Measurements from ENCODE around the gene GATB.

The GATB gene

DNA sequence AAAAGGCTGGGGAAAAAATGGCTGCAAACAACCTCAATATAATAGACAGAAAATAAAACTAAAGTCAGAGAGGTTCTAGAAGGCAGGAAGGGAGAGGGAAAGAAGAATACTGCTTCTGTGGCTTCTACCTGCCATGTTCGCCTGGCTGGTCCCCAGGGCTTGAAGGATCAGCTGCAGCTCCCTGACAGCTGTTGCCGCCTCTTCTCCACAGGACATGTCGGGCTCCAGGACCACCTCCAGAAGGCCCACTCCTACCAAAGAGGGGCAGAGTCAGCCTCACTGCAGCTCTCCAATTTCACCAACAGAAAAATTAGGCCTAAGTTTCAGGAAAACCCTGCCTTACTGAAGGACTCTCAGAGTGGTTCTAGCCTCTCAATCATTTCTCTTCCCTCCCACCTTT lies 44.9 kb downstream of the GATB start:
- H3K9ac ChIP-seq (ENCODE audit: low read length) = no peak overlapping the region
- no peak overlapping the region for H3K27ac ChIP-seq (ENCODE audit: low read depth, low read length)

DNA sequence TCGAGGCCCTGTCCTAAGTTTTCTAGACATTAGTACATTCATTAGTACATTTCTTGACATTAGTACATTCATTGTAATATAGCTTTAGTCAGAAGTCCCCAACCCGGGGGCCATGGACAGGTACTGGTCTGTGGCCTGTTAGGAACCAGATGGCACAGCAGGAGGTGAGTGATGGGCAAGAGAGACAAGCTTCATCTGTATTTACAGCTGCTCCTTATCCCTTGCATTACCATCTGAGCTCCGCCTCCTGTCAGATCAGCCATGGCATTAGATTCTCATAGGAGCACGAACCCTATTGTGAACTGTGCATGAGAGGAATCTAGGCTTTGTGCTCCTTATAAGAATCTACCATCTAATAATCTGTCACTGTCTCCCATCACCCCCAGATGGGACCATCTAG lies 48.0 kb downstream of the GATB start:
- H3K9ac ChIP-seq (ENCODE audit: low read length) = no peak overlapping the region
- no peaks in the 10 kb centered on the region for H3K4me1 ChIP-seq (ENCODE audit: insufficient read depth, low read length)
- no peak overlapping the region for H3K27ac ChIP-seq (ENCODE audit: low read depth, low read length)
- no peak overlapping the region for H3K4me3 ChIP-seq (ENCODE audit: low read depth in 1 of 2, low read length in 2 of 2)
- no peaks in the 10 kb centered on the region for H3K9me3 ChIP-seq (ENCODE audit: low read length)
- H3K36me3 ChIP-seq (ENCODE audit: insufficient read depth, low read length) = peaks cover 11% of the 10 kb centered on the region
- no peaks in the 10 kb centered on the region for H3K27me3 ChIP-seq (ENCODE audit: control insufficient read depth in 1 of 2, insufficient read depth in 2 of 2, low read length in 2 of 2)

More for the DNA sequence above, 44.9 kb downstream of the GATB start:
- Histone ChIP-seq H3K27me3 (ENCODE audit: control insufficient read depth in 1 of 2, insufficient read depth in 2 of 2, low read length in 2 of 2) (no peaks in the 10 kb centered on the region), H3K9me3 (ENCODE audit: low read length) (no peaks in the 10 kb centered on the region), H3K4me3 (ENCODE audit: low read depth in 1 of 2, low read length in 2 of 2) (no peak overlapping the region), H3K36me3 (ENCODE audit: insufficient read depth, low read length) (peaks cover 14% of the 10 kb centered on the region), H3K4me1 (ENCODE audit: insufficient read depth, low read length) (no peaks in the 10 kb centered on the region)

DNA sequence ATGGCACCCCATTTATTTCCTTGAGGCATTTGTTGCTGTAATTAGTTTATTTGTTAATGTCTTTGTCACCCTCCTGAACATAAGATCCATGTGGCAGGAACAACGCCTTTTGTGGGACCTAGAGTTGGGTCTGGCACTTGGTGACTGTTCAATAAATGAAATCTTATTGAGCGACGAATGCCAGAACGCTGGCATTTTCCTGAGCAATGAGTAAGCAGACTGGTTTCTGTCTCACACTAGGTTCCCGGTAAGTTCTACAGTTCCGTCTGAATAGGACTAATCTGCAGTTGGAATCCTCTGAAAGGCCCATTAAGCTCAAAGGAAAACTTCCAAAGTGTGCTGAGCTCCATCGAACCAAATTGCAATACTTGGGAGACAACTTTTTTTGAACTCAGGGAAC lies 49.2 kb downstream of the GATB start:
- no peak overlapping the region for H3K27ac ChIP-seq (ENCODE audit: low read depth, low read length)
- H3K4me1 ChIP-seq (ENCODE audit: insufficient read depth, low read length) = no peaks in the 10 kb centered on the region
- H3K27me3 ChIP-seq (ENCODE audit: control insufficient read depth in 1 of 2, insufficient read depth in 2 of 2, low read length in 2 of 2) = no peaks in the 10 kb centered on the region
- no peak overlapping the region for H3K4me3 ChIP-seq (ENCODE audit: low read depth in 1 of 2, low read length in 2 of 2)
- H3K9me3 ChIP-seq (ENCODE audit: low read length) = no peaks in the 10 kb centered on the region
- no peak overlapping the region for H3K9ac ChIP-seq (ENCODE audit: low read length)
- peaks cover 16% of the 10 kb centered on the region for H3K36me3 ChIP-seq (ENCODE audit: insufficient read depth, low read length)

DNA sequence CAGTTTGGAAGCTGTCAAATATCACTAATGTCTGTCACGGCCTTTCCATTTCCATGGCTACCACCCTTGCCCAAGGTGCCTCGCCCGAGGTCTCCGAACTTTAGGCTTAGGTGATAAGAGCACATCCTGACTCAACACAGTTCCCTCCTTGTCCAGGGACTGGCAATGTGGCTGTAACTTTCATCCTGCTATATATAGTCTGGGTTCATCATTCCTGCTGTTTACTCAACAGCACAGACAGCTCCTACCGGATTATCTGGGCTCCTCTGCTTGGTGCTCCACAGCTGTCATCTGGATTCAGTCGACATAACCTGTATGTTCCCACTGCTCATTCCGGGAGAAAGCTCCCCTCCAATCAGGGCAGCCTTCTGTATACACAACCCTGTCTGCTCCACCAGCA lies 51.2 kb downstream of the GATB start:
- Histone ChIP-seq H3K27ac (ENCODE audit: low read depth, low read length) (no peak overlapping the region), H3K4me1 (ENCODE audit: insufficient read depth, low read length) (no peaks in the 10 kb centered on the region), H3K27me3 (ENCODE audit: control insufficient read depth in 1 of 2, insufficient read depth in 2 of 2, low read length in 2 of 2) (no peaks in the 10 kb centered on the region), H3K4me3 (ENCODE audit: low read depth in 1 of 2, low read length in 2 of 2) (no peak overlapping the region), H3K9ac (ENCODE audit: low read length) (no peak overlapping the region), H3K9me3 (ENCODE audit: low read length) (no peaks in the 10 kb centered on the region), H3K36me3 (ENCODE audit: insufficient read depth, low read length) (peaks cover 20% of the 10 kb centered on the region)

DNA sequence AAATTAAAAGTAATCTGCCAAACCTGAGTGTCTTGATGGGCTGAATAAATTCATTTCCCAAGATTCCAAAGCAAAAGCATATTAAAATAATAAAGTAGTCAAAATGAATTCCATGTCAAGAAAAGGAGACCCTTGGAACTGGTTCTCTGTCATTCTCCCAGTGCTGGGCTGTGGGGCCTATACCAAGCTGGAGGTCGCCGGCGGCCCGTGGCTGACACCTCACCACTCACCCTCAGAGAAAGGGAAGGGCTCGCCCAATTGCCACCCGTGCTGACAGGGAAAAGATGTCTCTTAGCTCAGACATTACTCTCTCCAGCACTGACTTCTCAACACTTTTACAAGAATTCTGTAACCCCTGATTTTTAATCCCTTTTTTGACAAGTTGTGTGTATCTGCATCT lies 51.7 kb downstream of the GATB start:
- Histone ChIP-seq H3K4me3 (ENCODE audit: low read depth in 1 of 2, low read length in 2 of 2) (no peak overlapping the region), H3K9ac (ENCODE audit: low read length) (no peak overlapping the region), H3K27me3 (ENCODE audit: control insufficient read depth in 1 of 2, insufficient read depth in 2 of 2, low read length in 2 of 2) (no peaks in the 10 kb centered on the region), H3K36me3 (ENCODE audit: insufficient read depth, low read length) (peaks cover 18% of the 10 kb centered on the region), H3K27ac (ENCODE audit: low read depth, low read length) (no peak overlapping the region), H3K4me1 (ENCODE audit: insufficient read depth, low read length) (no peaks in the 10 kb centered on the region), H3K9me3 (ENCODE audit: low read length) (no peaks in the 10 kb centered on the region)

DNA sequence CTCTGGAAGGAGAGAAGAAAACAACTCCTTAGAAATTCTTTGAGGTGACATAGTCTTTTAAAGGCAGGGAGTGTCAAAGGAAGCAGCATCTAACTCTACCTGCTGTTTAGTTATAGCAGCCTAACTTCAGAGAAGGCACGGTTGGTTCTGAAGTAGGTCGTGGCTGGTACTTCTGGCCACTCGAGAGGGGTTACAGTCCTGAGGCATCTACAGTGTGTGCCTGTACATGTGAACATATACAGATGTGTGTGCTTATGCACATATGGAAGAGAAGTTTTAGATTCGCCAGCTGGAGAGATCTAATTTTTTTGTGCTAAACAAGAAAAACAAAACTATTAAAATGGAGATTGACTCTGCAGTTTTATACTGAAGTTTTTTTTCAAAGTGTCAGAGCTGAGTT lies 52.7 kb downstream of the GATB start:
- Histone ChIP-seq H3K9me3 (ENCODE audit: low read length) (no peaks in the 10 kb centered on the region), H3K27me3 (ENCODE audit: control insufficient read depth in 1 of 2, insufficient read depth in 2 of 2, low read length in 2 of 2) (no peaks in the 10 kb centered on the region), H3K27ac (ENCODE audit: low read depth, low read length) (no peak overlapping the region), H3K4me1 (ENCODE audit: insufficient read depth, low read length) (no peaks in the 10 kb centered on the region), H3K36me3 (ENCODE audit: insufficient read depth, low read length) (peaks cover 13% of the 10 kb centered on the region), H3K9ac (ENCODE audit: low read length) (no peak overlapping the region), H3K4me3 (ENCODE audit: low read depth in 1 of 2, low read length in 2 of 2) (no peak overlapping the region)

DNA sequence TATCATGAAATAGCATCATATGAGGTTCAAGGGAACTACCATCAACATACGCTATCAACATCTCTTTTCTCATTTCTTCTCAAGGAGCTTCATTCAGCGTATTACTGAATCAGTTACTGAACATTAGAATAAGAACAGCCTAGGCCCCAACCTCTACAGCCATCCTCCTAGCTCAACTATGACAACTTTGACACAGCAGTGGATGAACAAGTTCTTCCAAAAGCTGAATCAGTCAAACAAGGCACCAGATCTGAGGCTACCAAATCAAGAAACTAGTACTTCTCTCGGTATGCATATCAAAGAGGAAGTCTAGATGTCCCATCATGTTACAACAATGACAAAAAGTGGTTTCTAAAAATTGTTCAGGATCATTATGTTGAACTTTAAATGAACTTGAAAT lies 57.4 kb downstream of the GATB start:
- no peaks in the 10 kb centered on the region for H3K9me3 ChIP-seq (ENCODE audit: low read length)
- H3K4me1 ChIP-seq (ENCODE audit: insufficient read depth, low read length) = no peaks in the 10 kb centered on the region
- H3K36me3 ChIP-seq (ENCODE audit: insufficient read depth, low read length) = peaks cover 21% of the 10 kb centered on the region
- no peaks in the 10 kb centered on the region for H3K27me3 ChIP-seq (ENCODE audit: control insufficient read depth in 1 of 2, insufficient read depth in 2 of 2, low read length in 2 of 2)
- H3K9ac ChIP-seq (ENCODE audit: low read length) = no peak overlapping the region
- H3K4me3 ChIP-seq (ENCODE audit: low read depth in 1 of 2, low read length in 2 of 2) = no peak overlapping the region
- H3K27ac ChIP-seq (ENCODE audit: low read depth, low read length) = no peak overlapping the region

DNA sequence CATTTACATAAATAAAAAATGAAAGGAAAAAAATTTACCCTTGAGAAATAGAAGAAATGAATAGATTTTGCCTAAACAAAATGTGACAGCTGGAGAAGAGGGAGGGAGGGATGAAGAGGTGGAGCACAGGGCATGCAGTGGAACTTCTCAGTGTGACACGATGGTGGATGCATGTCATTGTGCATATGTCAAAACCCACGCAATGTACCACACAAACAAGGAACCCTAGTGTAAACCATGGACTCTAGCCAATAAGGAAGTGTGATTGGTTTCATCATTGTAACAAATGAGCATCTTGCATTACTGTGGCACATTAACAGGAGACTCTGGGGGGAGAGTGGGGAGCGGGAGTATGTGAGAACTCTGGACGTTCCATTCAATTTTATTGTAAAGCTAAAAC lies 58.6 kb downstream of the GATB start:
- H3K9ac ChIP-seq (ENCODE audit: low read length) = no peak overlapping the region
- H3K36me3 ChIP-seq (ENCODE audit: insufficient read depth, low read length) = peaks cover 16% of the 10 kb centered on the region
- no peak overlapping the region for H3K4me3 ChIP-seq (ENCODE audit: low read depth in 1 of 2, low read length in 2 of 2)
- H3K27me3 ChIP-seq (ENCODE audit: control insufficient read depth in 1 of 2, insufficient read depth in 2 of 2, low read length in 2 of 2) = no peaks in the 10 kb centered on the region
- H3K4me1 ChIP-seq (ENCODE audit: insufficient read depth, low read length) = no peaks in the 10 kb centered on the region
- H3K9me3 ChIP-seq (ENCODE audit: low read length) = no peaks in the 10 kb centered on the region
- H3K27ac ChIP-seq (ENCODE audit: low read depth, low read length) = no peak overlapping the region

DNA sequence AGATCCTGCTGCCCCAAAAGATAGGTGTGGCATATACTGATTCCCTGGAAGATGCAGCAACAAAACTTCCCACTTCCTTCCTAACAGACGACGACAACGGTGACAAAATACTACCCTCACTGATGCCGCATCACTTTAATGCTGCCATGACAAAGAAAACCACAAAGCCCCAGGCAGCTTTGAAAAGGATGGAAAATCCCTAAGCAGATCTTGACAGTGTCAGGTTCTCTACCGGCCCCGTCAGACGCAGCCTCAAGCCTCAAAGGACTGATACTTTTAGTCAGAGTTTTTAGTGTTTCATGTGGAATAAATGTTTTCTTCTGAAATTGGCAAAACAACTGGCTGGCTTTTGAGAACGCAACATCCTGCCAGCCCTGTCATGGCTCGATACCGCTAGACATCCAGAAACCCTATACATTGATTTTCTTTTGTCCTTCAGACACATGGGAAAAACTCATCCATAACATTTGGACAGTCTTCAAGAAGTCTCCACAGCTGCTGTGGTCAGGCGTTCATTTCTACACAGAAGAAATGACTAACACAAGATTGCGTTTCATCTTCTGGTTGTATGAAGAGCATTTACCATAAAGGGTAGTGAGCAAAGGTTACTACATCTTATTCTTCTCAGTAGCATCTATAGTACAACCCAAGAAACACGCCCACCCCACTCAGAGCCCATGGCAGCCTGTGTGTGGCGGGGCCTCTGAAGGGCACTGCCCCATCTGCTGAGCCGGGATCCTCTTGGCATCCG lies 60.1 kb downstream of the GATB start:
- H3K4me1 ChIP-seq (ENCODE audit: insufficient read depth, low read length) = no peaks in the 10 kb centered on the region
- H3K4me3 ChIP-seq (ENCODE audit: low read depth in 1 of 2, low read length in 2 of 2) = no peak overlapping the region
- no peaks in the 10 kb centered on the region for H3K9me3 ChIP-seq (ENCODE audit: low read length)
- peaks cover 16% of the 10 kb centered on the region for H3K36me3 ChIP-seq (ENCODE audit: insufficient read depth, low read length)
- no peak overlapping the region for H3K9ac ChIP-seq (ENCODE audit: low read length)
- no peaks in the 10 kb centered on the region for H3K27me3 ChIP-seq (ENCODE audit: control insufficient read depth in 1 of 2, insufficient read depth in 2 of 2, low read length in 2 of 2)
- H3K27ac ChIP-seq (ENCODE audit: low read depth, low read length) = no peak overlapping the region

DNA sequence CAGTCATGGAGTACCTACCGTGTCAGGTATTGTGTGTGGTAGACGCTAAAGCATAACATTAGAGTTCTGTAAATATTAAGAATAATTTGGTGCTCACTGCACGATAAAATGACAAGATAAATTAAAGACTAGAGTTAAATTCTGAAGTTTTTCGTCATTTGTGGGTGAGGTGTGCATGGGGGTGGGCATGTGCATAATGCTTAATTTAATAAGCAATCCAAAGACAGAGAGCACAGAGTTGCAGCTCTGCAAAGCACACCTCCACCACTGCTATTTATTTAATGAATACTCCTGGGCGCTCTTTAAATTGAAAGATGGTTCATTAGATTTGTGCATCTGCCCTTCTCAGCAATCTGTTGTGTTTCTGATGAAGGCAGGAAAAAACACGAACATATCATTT lies 62.6 kb downstream of the GATB start:
- no peaks in the 10 kb centered on the region for H3K27me3 ChIP-seq (ENCODE audit: control insufficient read depth in 1 of 2, insufficient read depth in 2 of 2, low read length in 2 of 2)
- no peak overlapping the region for H3K27ac ChIP-seq (ENCODE audit: low read depth, low read length)
- H3K9me3 ChIP-seq (ENCODE audit: low read length) = no peaks in the 10 kb centered on the region
- H3K4me1 ChIP-seq (ENCODE audit: insufficient read depth, low read length) = no peaks in the 10 kb centered on the region
- peaks cover 12% of the 10 kb centered on the region for H3K36me3 ChIP-seq (ENCODE audit: insufficient read depth, low read length)
- H3K9ac ChIP-seq (ENCODE audit: low read length) = no peak overlapping the region
- H3K4me3 ChIP-seq (ENCODE audit: low read depth in 1 of 2, low read length in 2 of 2) = no peak overlapping the region

DNA sequence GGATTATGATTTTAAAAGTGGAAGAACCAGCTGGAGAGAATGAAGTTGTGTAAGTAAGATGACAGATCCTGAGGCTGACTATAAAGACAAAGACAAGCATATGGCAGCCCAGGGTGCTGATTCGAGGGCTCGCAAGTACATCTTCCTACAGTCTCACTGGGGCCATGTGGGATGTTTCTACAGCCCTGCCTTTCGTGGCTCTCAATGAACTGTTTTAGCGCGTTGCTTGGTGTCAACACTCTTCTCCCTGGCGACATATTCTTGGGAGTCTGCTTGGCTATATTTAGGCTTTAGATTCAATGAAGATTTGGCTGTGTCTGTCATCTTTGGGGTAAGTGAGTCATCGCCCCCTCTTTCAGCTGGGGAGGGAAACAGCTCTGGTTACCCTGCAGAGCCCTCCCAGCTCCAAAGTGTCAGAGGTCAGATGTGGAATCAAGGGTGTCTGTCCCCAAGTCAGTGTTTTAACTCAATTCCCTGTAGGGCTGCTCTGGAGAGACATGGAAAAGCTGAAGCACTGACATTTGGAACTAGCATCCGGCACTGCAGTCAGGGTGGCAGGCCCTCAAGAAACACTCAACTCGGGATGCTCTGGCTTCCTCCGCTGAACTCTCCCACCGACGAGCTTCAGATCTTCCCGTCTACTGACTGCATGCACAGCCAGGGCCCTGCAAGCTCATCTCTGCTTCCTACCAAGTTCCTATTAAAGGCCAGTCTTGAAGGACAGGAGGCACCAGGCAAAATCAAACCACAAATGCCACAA lies 65.7 kb downstream of the GATB start:
- no peak overlapping the region for H3K27ac ChIP-seq (ENCODE audit: low read depth, low read length)

More for the DNA sequence above, 65.7 kb downstream of the GATB start:
- Histone ChIP-seq H3K9me3 (ENCODE audit: low read length) (no peaks in the 10 kb centered on the region), H3K9ac (ENCODE audit: low read length) (no peak overlapping the region), H3K27me3 (ENCODE audit: control insufficient read depth in 1 of 2, insufficient read depth in 2 of 2, low read length in 2 of 2) (no peaks in the 10 kb centered on the region), H3K4me3 (ENCODE audit: low read depth in 1 of 2, low read length in 2 of 2) (no peak overlapping the region), H3K36me3 (ENCODE audit: insufficient read depth, low read length) (peaks cover 4% of the 10 kb centered on the region), H3K4me1 (ENCODE audit: insufficient read depth, low read length) (peaks cover 9% of the 10 kb centered on the region)
